HG03460 (cell line): ENCODE measurements around the gene ALMS1.
"Not testable (repeated sequence)": the region's sequence is repeated elsewhere in the genome, so short reads cannot be mapped to it uniquely, and the experiment has no call there.

Experiments used
- ATAC-seq: cut with Tn5 transposase; IDR thresholded peaks from one replicate; pipeline ENCODE4 v1.9.1; 2021; ENCODE audit not compliant: unreplicated experiment

Gene ALMS1, protein sequence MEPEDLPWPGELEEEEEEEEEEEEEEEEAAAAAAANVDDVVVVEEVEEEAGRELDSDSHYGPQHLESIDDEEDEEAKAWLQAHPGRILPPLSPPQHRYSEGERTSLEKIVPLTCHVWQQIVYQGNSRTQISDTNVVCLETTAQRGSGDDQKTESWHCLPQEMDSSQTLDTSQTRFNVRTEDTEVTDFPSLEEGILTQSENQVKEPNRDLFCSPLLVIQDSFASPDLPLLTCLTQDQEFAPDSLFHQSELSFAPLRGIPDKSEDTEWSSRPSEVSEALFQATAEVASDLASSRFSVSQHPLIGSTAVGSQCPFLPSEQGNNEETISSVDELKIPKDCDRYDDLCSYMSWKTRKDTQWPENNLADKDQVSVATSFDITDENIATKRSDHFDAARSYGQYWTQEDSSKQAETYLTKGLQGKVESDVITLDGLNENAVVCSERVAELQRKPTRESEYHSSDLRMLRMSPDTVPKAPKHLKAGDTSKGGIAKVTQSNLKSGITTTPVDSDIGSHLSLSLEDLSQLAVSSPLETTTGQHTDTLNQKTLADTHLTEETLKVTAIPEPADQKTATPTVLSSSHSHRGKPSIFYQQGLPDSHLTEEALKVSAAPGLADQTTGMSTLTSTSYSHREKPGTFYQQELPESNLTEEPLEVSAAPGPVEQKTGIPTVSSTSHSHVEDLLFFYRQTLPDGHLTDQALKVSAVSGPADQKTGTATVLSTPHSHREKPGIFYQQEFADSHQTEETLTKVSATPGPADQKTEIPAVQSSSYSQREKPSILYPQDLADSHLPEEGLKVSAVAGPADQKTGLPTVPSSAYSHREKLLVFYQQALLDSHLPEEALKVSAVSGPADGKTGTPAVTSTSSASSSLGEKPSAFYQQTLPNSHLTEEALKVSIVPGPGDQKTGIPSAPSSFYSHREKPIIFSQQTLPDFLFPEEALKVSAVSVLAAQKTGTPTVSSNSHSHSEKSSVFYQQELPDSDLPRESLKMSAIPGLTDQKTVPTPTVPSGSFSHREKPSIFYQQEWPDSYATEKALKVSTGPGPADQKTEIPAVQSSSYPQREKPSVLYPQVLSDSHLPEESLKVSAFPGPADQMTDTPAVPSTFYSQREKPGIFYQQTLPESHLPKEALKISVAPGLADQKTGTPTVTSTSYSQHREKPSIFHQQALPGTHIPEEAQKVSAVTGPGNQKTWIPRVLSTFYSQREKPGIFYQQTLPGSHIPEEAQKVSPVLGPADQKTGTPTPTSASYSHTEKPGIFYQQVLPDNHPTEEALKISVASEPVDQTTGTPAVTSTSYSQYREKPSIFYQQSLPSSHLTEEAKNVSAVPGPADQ (N-terminal part only)

GRCh38 chr2:73385504-73386341 is at the start of gene ALMS1:
TSS of gene ALMS1 (plus strand) at chr2:73385836. CDS start at chr2:73385869, 33 bp downstream.
- peak; percentile 82 for ATAC-seq

- no peak for ATAC-seq
Measured at GRCh38 chr2:73337828-73338227, 47.8 kb upstream of the ALMS1 start.

DNA sequence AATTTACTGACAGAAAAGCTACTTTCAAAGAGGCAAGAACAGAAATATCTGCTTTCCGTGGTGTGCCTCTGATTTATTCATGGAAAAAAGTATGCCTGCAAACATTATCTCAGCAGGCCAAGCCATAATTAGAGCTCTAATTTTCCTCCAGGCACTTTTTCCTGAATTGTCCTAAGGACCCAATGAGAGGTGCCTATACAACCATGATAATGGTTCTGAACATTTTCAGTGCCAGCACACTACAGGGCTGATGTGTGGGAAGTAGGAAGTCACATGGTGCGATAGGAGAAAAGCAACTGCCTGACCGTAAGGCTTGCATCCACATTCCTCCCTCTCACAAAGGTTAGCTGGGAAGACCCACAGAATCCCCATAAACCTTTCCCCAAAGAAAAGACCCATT is 46.4 kb upstream of the ALMS1 start:
- no peak for ATAC-seq

- ATAC-seq: no peak
Measured at GRCh38 chr2:73341039-73341438, 44.6 kb upstream of the ALMS1 start.

DNA sequence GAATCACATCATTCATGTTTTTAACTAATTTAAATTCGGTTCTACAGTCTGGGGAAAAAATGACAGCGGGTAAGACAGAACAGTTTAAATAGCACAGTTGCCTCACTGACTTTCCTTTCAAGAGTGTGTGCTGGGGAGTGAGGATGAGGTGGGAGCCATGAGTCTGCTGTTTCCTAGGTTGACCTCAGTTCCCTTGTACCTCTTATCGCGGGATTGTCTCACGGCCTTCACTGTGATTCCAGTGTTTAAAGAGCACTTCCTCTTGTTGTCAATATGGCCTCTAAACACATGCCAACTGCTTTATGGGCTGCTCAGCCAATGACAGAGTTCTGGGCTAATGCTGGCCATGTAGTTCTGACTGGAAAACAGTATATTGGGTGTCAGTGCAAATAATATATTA is 41.6 kb upstream of the ALMS1 start:
- ATAC-seq: no peak

DNA sequence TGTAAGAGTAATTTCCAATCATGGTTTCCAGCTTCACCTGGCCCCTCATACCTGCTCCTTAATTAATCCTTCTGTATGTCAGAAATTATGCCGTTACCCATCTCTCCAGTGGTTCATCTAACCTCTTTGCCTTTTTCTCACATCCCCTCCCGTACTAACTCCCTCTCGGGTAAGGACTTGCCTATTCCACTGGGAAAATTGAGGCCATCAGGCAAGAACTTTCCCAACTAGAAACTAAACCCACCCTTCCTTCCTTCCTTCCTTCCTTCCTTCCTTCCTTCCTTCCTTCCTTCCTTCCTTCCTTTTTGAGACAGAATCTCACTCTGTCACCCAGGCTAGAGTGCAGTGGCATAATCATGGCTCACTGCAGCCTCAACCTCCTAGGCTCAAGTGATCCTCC is 40.9 kb upstream of the ALMS1 start:
- ATAC-seq: not testable (repeated sequence)

GRCh38 chr2:73350035-73350691 is 35.5 kb upstream of the ALMS1 start:
- ATAC-seq: no peak

GRCh38 chr2:73356097-73356496 is 29.5 kb upstream of the ALMS1 start:
- no peak for ATAC-seq

- no peak for ATAC-seq
Measured at GRCh38 chr2:73359915-73360697, 25.5 kb upstream of the ALMS1 start.

DNA sequence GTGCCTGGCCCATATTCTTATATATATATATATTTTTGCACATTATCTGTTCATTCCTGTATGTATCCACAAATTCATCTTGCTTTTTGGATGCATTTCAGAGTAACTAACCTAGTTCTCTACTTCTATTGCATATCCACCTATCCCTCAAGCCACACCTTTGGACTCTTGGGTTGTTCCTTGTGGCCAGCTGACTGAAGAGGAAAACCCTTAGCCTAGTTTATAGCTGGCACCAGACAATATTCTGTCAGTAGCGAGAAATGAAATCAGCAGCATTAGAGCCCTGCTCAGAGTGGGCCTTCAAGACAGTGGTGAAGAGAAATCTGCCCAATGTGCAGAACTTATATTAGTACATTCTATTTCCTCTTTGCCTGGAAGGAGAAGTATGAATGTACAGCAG is 19.6 kb upstream of the ALMS1 start:
- no peak for ATAC-seq

DNA sequence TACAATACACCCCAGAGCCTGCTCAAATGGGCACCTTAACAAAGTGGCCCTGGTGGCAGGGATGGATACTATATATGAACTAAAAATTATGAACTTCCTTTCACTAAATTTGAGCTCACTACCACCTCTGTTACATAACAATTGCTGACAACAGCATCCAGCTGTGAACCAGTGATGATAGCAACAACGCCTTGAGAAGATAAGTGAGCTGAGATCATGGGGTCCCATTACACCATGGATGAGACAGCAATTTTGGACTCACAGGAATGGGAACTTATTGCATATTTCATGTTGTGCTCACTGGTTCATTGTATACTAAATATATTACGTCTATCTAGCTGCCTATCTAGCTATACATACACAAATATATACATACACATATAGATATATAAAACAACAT is 16.9 kb upstream of the ALMS1 start:
- no peak for ATAC-seq

GRCh38 chr2:73370348-73370747 is 15.3 kb upstream of the ALMS1 start:
- no peak for ATAC-seq

DNA sequence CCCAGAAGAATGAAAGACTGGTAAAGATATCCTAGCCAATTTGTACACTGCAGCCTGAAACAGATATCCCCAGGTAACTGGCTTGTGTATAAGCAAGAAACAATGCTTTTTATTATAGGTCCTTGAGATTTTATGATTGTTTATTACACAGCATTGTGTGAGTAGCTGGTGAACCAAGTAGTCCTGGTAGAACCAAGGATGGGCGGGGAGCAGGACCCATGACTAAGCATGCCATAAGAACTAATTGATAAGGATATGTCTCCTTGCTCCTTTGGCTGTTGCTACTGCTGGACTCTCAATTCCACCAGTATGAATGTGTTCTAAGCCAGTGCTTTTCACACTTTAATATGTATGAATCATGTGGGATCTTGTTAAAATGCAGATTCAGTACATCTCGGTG is 12.3 kb upstream of the ALMS1 start:
- no peak for ATAC-seq

- ATAC-seq: no peak
Measured at GRCh38 chr2:73374269-73374668, 11.4 kb upstream of the ALMS1 start.

- ATAC-seq: no peak
Measured at GRCh38 chr2:73376681-73377080, 9.0 kb upstream of the ALMS1 start.

DNA sequence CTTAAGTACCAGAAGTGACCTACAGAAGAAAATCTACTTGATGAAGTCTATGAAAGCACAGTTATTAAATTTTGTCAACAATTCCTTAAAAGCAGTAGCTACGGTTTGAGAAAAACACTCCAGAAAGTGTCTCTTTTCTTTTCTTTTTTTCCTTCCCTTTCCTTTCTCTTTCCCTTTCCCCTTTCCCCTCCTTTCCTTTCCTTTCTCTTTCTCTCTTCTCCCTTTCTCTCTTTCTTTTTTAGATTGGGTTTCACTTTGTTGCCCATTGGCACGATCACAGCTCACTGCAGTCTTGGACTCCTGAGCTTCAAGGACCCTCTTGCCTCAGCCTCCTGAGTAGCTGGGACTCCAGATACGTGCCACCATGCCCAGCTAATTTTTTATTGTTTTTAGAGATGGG is 2.6 kb upstream of the ALMS1 start:
- no peak for ATAC-seq

GRCh38 chr2:73385123-73385503 is 523 bp upstream of the ALMS1 start:
- ATAC-seq: no peak

GRCh38 chr2:73386342-73386868 is 769 bp downstream of the ALMS1 start:
- ATAC-seq: peak; percentile 24
